Neural progenitor cell (in vitro differentiated cells): ENCODE measurements around the gene HMGN3.

ENCODE experiments used
- CTCF ChIP-seq: fragments of 200-600 bp; sonication (generic); IDR thresholded peaks from 2 replicates; pipeline ENCODE4 v1.5.1; 2017; ENCODE audit warnings: antibody characterized with exemption, mild to moderate bottlenecking
- EZH2 ChIP-seq: fragments of 200-600 bp; sonication (generic); IDR thresholded peaks from 2 replicates; pipeline ENCODE4 v1.6.1; 2017; ENCODE audit warnings: antibody characterized with exemption, mild to moderate bottlenecking, moderate library complexity
- EZH2phosphoT487 ChIP-seq: fragments of 200-600 bp; sonication (generic); IDR thresholded peaks from 2 replicates; pipeline ENCODE4 v1.6.1; 2017; ENCODE audit warnings: antibody characterized with exemption

- TF ChIP-seq CTCF (no peak), EZH2 (no peak), EZH2phosphoT487 (no peak)
These were observed 5.2 kb upstream of the HMGN3 start for GRCh38 chr6:79239536-79240168.
